22Rv1 (cell line): ENCODE data around the gene PPCDC.

Experiments
- H3K27ac ChIP-seq: fragments of 450-650 bp; 2 replicates; pipeline ENCODE4 v1.5.1; 2017
- CTCF ChIP-seq: fragments of 450-650 bp; IDR thresholded peaks from 2 replicates; pipeline ENCODE4 v1.5.1; 2017; ENCODE audit warnings: mild to moderate bottlenecking
- ZFX ChIP-seq: fragments of 450-650 bp; IDR thresholded peaks from 2 replicates; pipeline ENCODE4 v1.6.1; 2017; ENCODE audit warnings: antibody characterized with exemption, borderline replicate concordance

The PPCDC gene

DNA sequence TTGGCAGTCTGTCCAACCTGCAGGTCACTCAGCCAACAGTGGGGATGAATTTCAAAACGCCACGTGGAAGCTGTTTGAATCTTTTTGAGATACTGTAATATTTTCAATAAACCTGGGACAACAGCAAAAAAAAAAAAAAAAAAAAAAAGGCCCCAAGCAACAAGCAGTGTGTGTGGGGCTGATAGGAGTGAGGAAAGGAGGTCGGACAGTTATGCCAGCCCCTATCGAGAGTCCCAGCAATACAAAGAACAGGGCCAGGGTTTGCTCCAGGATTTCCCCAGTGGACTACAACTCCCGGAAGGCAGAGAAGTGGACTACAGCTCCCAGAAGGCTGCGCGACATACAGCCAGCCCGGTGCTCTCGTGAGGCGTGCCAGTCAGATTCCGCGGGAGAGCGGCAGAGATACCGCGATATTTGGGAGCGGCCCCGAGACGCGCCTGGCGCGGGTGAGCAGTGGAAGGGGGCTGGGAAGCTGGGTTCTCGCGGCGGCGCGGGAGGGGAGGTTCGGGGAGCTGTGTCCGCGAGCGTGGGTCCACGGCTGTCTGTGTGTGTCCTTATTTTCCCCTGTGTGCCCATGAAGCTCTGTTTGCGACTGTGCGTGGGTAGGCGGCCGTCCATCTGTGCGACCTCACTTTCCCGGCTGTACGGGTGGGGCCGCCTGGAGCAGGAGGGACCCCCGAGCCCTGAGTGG, at the start of gene PPCDC:
Gene PPCDC (plus strand): TSS at position 410 of the 691 bp plus-strand sequence. CDS start 4,729 bp downstream, outside the sequence.
- TF ChIP-seq CTCF (no peak), ZFX (no peak)
- H3K27ac ChIP-seq: peak within 1 kb of the TSS; percentile 79

GRCh38 chr15:74976159-74976558, 47.2 kb upstream of the PPCDC start:
- H3K27ac ChIP-seq: no peak overlapping the region
- no peak for TF ChIP-seq ZFX
- peak; percentile 8; the same call in 1 of the 2 replicates for TF ChIP-seq CTCF

DNA sequence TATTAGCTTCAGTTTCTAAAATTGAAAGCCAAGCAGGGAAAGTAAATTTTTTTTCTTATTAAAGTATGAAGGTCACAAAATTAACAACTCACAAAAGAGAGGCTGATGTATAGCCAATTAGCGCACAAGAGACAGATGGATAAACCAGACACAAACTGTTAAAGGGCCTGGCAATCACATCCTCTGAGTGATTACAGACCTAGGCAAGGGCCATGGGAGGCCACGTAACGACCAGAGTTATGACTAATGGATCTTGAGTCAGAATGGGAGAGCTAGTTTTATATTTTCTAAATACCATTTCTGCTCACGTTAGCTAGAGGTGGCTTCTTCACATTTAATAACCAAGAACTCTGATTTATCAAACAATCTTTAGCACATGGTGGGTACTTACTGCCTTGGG, 45.8 kb upstream of the PPCDC start:
- TF ChIP-seq ZFX (no peak), CTCF (no peak)
- H3K27ac ChIP-seq: no peak overlapping the region

- H3K27ac ChIP-seq: no peak overlapping the region
- no peak for TF ChIP-seq ZFX
- no peak for TF ChIP-seq CTCF
Measured at GRCh38 chr15:74978077-74978476, 45.3 kb upstream of the PPCDC start.

- no peak overlapping the region for H3K27ac ChIP-seq
- TF ChIP-seq ZFX (no peak), CTCF (no peak)
Measured at GRCh38 chr15:74978503-74978902, 44.9 kb upstream of the PPCDC start.

DNA sequence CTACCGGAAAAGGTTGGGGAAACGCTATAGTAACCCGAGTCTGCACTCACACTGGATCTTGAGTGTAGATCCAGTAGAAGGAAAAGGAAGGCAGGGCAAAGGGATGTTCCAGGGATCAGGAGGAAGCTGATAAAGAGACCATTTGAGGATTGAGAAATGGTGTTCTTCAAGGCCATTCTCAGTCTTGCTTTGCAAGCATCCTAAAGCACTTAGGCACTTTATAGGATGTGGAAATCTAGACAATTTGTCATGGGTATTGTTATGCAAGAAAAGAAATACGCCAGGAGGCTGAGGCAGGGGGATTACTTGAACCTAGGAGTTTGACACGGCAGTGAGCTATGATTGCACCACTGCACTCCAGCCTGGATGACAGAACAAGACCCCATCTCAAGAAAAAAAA, 41.2 kb upstream of the PPCDC start:
- no peak overlapping the region for H3K27ac ChIP-seq
- TF ChIP-seq ZFX (no peak), CTCF (no peak)

DNA sequence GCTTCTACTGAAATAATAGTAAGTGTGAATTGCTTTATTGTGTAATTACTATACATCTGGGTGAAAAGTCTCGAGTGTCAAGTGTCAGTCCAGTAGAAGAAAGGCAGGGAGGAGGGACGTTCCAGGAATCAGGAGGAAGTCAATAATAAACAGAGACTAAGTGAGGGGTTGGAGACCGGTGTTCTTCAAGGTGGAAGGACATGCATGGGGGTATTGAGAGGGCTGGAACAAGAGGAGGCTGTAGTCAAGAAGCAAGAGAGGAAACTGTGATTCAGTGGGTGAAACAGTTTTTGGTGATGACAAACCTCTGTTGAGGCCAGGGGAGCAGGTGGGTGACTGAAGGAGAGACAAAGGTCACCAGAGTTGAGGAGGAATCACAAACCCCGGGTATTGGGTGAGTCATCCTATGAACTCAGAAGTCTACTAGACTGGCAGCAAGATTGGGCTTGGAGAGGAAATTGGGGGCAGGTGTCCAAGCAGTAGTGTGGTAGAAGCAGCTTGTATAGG, 39.6 kb upstream of the PPCDC start:
- TF ChIP-seq ZFX (no peak), CTCF (no peak)
- no peak overlapping the region for H3K27ac ChIP-seq
